Panc1 (cell line): Measurements from ENCODE around the gene NCL. TPM values are rescaled to one million over a fixed set of nuclear protein-coding genes. Genes with fewer than 3 reads are reported as not detected.

Experiments
- ATAC-seq: fragments of 200-7000 bp; cut with Tn5 transposase; 2 replicates; pipeline ENCODE4 v1.9.1; 2020; ENCODE audit warnings: mild to moderate bottlenecking, moderate library complexity
- BruUV-seq: library from RNA; stranded (reverse); fragments of 400-500 nt; replicated peaks from 2 replicates; lab custom pipeline; 2021; lab: Mats Ljungman, UMichigan
- CTCF ChIA-PET: fragments of 300-600 bp; sonication (Branson Sonifier 250); formaldehyde crosslinking; loops from one replicate; lab custom pipeline; 2022; ENCODE audit warnings: antibody characterized with exemption; lab: Charles Lee
- POLR2A ChIA-PET: fragments of 300-600 bp; sonication (Branson Sonifier 250); formaldehyde crosslinking; loops from one replicate; lab custom pipeline; 2022; ENCODE audit warnings: antibody characterized with exemption; lab: Charles Lee
- DNase-seq: peaks from one replicate; pipeline ENCODE4 v3.0.0-alpha.2; 2010; ENCODE audit warnings: low read depth, low spot score
- H3K27ac ChIP-seq: 2 replicates; pipeline ENCODE4 v1.5.1; 2011; ENCODE audit warnings: mild to moderate bottlenecking, low read length, inconsistent platforms
- H3K27me3 ChIP-seq: fragments of 200-500 bp; sonication (Bioruptor generic); 2 replicates; pipeline ENCODE4 v1.6.0; 2014; ENCODE audit warnings: low read length, inconsistent platforms; ENCODE audit not compliant: control insufficient read depth, insufficient read depth
- H3K36me3 ChIP-seq: fragments of 200-500 bp; sonication (Bioruptor generic); 2 replicates; pipeline ENCODE4 v1.5.1; 2014; ENCODE audit warnings: inconsistent platforms, mild to moderate bottlenecking, low read length, moderate library complexity; ENCODE audit not compliant: control insufficient read depth, insufficient read depth
- H3K4me1 ChIP-seq: 2 replicates; pipeline ENCODE4 v1.5.1; 2011; ENCODE audit warnings: inconsistent platforms, mild to moderate bottlenecking, low read length, moderate library complexity; ENCODE audit not compliant: control insufficient read depth, insufficient read depth
- H3K4me3 ChIP-seq, 2 experiments: 2 replicates each; pipeline ENCODE4 v1.5.1; 2011 to 2012; ENCODE audit warnings: low read depth in 2 of 2, low read length in 2 of 2, mild to moderate bottlenecking in 2 of 2, inconsistent platforms in 1 of 2, moderate library complexity in 1 of 2
- H3K9me3 ChIP-seq: fragments of 200-500 bp; sonication (Bioruptor generic); 2 replicates; pipeline ENCODE4 v1.5.1; 2014; ENCODE audit warnings: low read depth, mild to moderate bottlenecking, inconsistent platforms, low read length, moderate library complexity; ENCODE audit not compliant: control insufficient read depth, insufficient read depth
- CTCF ChIP-seq: fragments of 450-650 bp; IDR thresholded peaks from 2 replicates; pipeline ENCODE4 v1.5.1; 2017; ENCODE audit warnings: mild to moderate bottlenecking
- POLR2AphosphoS5 ChIP-seq: IDR thresholded peaks from 2 replicates; pipeline ENCODE4 v1.6.1; 2012; ENCODE audit warnings: mild to moderate bottlenecking, low read depth, low read length, moderate library complexity
- REST ChIP-seq, 2 experiments: IDR thresholded peaks; 2 replicates each; pipeline ENCODE4 v1.6.1; 2011 to 2012; ENCODE audit warnings: low read depth in 2 of 2, control low read depth in 1 of 2, low read length in 1 of 2, mild to moderate bottlenecking in 1 of 2, moderate library complexity in 1 of 2; ENCODE audit not compliant: insufficient read depth in 1 of 2
- SIN3A ChIP-seq: IDR thresholded peaks from 2 replicates; pipeline ENCODE4 v1.6.1; 2012; ENCODE audit warnings: low read depth, mild to moderate bottlenecking, low read length, moderate library complexity, borderline replicate concordance; ENCODE audit not compliant: insufficient read depth
- TCF7L2 ChIP-seq: IDR thresholded peaks from 2 replicates; pipeline ENCODE4 v1.6.1; 2011; ENCODE audit warnings: mild to moderate bottlenecking, low read depth, low read length, inconsistent platforms
- in situ Hi-C: cut with HindIII; loops from 2 replicates; pipeline ENCODE4 v1.10.0; 2016; ENCODE audit warnings: low sequenced_read_pairs, low pct_unique_long_range_greater_than_20kb
- intact Hi-C: fragments of 100-400 bp; cut with micrococcal nuclease; formaldehyde crosslinking; loops from one replicate; pipeline ENCODE4 v1.10.0; 2022; ENCODE audit not compliant: unreplicated experiment
- total RNA-seq: library from RNA; stranded (reverse); gene quantifications from one replicate; pipeline ENCODE4 v1.2.1, GENCODE V29; 2021; ENCODE audit not compliant: unreplicated experiment

Gene NCL
- total RNA-seq, 1 experiment from 2014 or later, result 778 TPM

- ChIA-PET POLR2A (interaction anchor here (0.7 kb wide), 1 partner anchor 217 kb away, joined by 6 read pairs; no protein-coding TSS in a partner anchor), CTCF (no interaction called here)
- no peak for TF ChIP-seq POLR2AphosphoS5
- no peak for TF ChIP-seq REST (IDR thresholded peaks at IDR 0.05; ENCODE audit: insufficient read depth in 1 of 2, low read depth in 2 of 2, low read length in 1 of 2)
- no peak for TF ChIP-seq CTCF
- no peak for TF ChIP-seq TCF7L2
- no peak for TF ChIP-seq SIN3A
- Histone ChIP-seq H3K4me1 (no peaks in the 10 kb centered on the region), H3K36me3 (no peaks in the 10 kb centered on the region), H3K27ac (no peak overlapping the region), H3K4me3 (no peak overlapping the region), H3K27me3 (no peaks in the 10 kb centered on the region), H3K9me3 (no peaks in the 10 kb centered on the region)
- intact Hi-C loops, result no loop called here
- DNase-seq, result no peak
- BruUV-seq, result no TSS peak
- ATAC-seq, result no peak
- in situ Hi-C loops, result no loop called here
These were observed 15.2 kb upstream of the NCL start for GRCh38 chr2:231479455-231479854.

GRCh38 chr2:231476920-231477319 is 12.6 kb upstream of the NCL start:
- POLR2A ChIA-PET, result no interaction called here
- no peaks in the 10 kb centered on the region for H3K9me3 ChIP-seq
- BruUV-seq, result no TSS peak
- TF ChIP-seq POLR2AphosphoS5 (no peak), REST (IDR thresholded peaks at IDR 0.05; ENCODE audit: insufficient read depth in 1 of 2, low read depth in 2 of 2, low read length in 1 of 2) (no peak), CTCF (no peak), TCF7L2 (no peak), SIN3A (no peak)
- no peaks in the 10 kb centered on the region for H3K36me3 ChIP-seq
- DNase-seq (no peak), ATAC-seq (no peak)
- in situ Hi-C loops, result no loop called here
- H3K27me3 ChIP-seq, result no peaks in the 10 kb centered on the region
- H3K4me3 ChIP-seq, result no peak overlapping the region
- H3K4me1 ChIP-seq, result no peaks in the 10 kb centered on the region
- CTCF ChIA-PET, result no interaction called here
- no peak overlapping the region for H3K27ac ChIP-seq
- intact Hi-C loops, result no loop called here
